SJSA1 (cell line): ENCODE results near the gene NOSIP. TPM values are rescaled to one million over a fixed set of nuclear protein-coding genes. Genes with fewer than 3 reads are reported as not detected.

ENCODE experiments used
- DNase-seq, 2 experiments: peaks; one replicate each; pipeline ENCODE4 v3.0.0-alpha.2; 2015 to 2020; ENCODE audit warnings: low spot score in 2 of 2, low read depth in 1 of 2
- H3K27ac ChIP-seq: fragments of 250-450 bp; sonication (Bioruptor Pico); 2 replicates; pipeline ENCODE4 v1.5.1; 2020; ENCODE audit warnings: mild to moderate bottlenecking, moderate library complexity
- H3K27me3 ChIP-seq: fragments of 250-450 bp; sonication (Bioruptor Pico); replicated peaks from 2 replicates; pipeline ENCODE4 v1.5.1; 2020; ENCODE audit warnings: mild to moderate bottlenecking, moderate library complexity
- H3K36me3 ChIP-seq: fragments of 250-450 bp; sonication (Bioruptor Pico); 2 replicates; pipeline ENCODE4 v1.5.1; 2020; ENCODE audit warnings: mild to moderate bottlenecking
- H3K4me1 ChIP-seq: fragments of 250-450 bp; sonication (Bioruptor Pico); replicated peaks from 2 replicates; pipeline ENCODE4 v1.6.1; 2021; ENCODE audit warnings: mild to moderate bottlenecking
- H3K4me3 ChIP-seq: fragments of 250-450 bp; sonication (Bioruptor Pico); 2 replicates; pipeline ENCODE4 v1.5.1; 2020; ENCODE audit warnings: mild to moderate bottlenecking
- H3K9me3 ChIP-seq: fragments of 250-450 bp; sonication (Bioruptor Pico); replicated peaks from 2 replicates; pipeline ENCODE4 v1.5.1; 2020; ENCODE audit warnings: mild to moderate bottlenecking
- total RNA-seq: library from RNA; depleted of rRNA; stranded (reverse); fragments of >200 nt; shearing (Covaris generic); gene quantifications from 2 replicates; pipeline ENCODE4 v1.2.3, GENCODE V29; 2014

Gene NOSIP
- total RNA-seq, 1 experiment from 2014 or later: 129 TPM

DNA sequence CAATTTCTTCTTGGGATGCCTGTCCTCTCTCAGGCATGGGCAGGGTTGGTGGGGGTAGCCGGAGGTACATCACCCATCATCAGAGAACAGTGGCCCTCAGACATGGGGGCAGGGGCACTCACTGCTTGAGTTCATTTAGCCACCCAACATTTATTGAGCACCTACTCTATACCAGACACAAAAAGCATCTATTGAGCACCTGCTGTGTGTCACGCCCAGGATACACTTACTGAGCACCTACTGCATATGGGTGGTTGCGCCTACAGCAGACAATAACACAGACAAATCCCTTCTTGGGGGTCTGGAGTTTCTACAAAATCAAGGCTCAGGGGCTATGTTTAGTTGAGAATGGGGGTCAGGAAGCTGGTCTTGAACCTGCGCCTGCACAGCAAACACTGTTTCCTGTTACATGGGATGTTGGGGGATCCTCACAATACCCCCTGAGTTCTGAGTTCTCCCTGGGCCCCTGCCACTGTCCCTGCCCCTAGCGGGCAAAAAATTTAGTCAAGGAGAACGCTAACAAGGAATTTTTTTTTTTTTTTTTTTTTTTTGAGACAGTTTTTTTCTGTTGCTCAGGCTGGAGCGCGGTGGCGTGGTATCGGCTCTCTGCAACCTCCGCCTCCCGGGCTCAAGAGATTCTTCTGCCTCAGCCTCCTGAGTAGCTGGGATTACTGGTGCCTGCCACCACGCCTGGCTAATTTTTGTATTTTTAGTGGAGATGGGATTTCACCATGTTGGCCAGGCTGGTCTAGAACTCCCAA lies 41.0 kb downstream of the NOSIP start:
- no peaks in the 10 kb centered on the region for H3K9me3 ChIP-seq
- no peak overlapping the region for H3K4me3 ChIP-seq
- H3K27ac ChIP-seq: no peak overlapping the region
- no peaks in the 10 kb centered on the region for H3K27me3 ChIP-seq
- H3K4me1 ChIP-seq: no peaks in the 10 kb centered on the region
- no peak for DNase-seq
- H3K36me3 ChIP-seq: peaks cover 16% of the 10 kb centered on the region

DNA sequence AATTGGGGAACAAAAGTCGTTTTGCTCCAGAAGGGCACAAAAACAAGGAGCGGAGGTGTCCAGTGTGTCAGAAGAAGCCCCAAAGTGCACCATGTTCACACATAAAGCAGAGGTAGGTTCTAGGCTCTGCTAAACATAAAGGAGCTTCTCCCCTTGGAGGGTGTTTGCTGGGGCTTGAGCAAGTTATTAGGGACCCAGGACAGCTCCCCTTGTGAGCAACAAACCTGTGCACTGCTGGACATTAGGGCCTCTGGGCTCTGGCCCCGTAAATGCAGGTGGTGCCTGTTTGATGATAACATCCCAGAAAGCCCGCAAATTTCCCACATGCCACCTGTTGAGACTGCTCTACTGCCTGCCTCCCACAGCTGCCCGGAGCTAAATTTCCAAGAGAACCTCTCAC lies 41.7 kb downstream of the NOSIP start:
- H3K27me3 ChIP-seq: no peaks in the 10 kb centered on the region
- no peak overlapping the region for H3K4me3 ChIP-seq
- no peak for DNase-seq
- H3K27ac ChIP-seq: no peak overlapping the region
- no peaks in the 10 kb centered on the region for H3K4me1 ChIP-seq
- H3K9me3 ChIP-seq: no peaks in the 10 kb centered on the region
- H3K36me3 ChIP-seq: peaks cover 18% of the 10 kb centered on the region

DNA sequence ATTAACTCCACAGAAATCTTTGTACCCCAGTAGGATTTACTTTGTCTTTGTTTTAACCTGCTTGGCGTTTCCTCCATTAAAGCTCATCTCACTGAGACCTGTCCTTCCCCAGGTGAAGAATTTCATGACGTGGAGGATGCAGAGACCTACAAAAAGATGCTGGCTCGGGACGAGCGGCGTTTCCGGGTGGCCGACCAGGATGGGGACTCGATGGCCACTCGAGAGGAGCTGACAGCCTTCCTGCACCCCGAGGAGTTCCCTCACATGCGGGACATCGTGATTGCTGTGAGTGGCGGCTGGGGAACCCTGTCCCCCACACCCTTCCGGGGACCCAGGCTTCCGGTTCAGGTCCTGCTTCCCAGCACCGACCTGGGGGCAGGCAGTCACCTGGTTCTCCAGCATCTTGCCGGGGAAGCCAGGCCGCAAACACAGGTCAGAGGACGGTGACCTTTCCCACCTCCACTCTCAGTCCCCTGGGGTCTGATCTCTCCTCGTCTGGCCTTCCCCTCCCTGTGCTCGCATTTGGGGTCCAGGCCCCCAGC lies 43.4 kb downstream of the NOSIP start:
- Histone ChIP-seq H3K27me3 (no peaks in the 10 kb centered on the region), H3K9me3 (no peaks in the 10 kb centered on the region), H3K4me3 (no peak overlapping the region), H3K4me1 (no peaks in the 10 kb centered on the region), H3K27ac (no peak overlapping the region), H3K36me3 (peaks cover 24% of the 10 kb centered on the region)
- no peak for DNase-seq

DNA sequence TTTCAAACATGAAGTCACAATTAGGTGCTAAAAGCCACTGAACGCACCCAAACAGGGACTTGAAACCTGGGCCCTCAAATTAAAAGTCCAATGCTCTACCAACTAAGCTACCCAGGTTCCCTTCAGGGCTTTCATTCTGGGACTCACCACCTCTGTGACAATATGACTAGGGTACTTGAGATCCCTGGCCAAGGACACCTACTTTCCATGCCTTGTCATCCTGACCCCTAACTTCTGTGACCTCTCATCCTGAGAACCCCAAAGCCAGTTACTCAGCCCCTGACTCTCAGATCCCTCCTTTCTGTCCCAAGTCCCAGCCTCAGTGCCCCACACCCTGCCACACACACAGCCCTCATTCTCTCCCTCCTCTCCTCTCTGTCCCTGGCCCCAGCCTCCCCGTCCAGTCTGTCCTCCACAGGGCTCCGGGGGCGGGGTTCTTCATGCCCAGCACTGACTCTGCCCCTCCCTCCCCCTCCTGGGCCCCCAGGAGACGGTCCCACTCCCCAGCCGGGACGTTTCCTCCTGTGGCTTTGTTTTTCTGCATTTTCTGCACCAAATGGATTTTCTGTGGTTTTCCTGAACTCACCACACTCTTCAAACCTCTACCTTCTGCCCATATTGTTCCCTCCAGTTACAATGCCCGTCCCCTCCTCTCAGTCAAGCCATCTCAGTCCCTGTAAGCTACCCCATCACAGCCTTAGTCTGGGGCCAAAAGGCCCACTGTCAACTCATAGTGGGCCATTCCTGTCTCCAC lies 45.5 kb downstream of the NOSIP start:
- H3K9me3 ChIP-seq: no peaks in the 10 kb centered on the region
- H3K4me3 ChIP-seq: no peak overlapping the region
- H3K27ac ChIP-seq: no peak overlapping the region
- no peaks in the 10 kb centered on the region for H3K27me3 ChIP-seq
- no peaks in the 10 kb centered on the region for H3K4me1 ChIP-seq
- peaks cover 30% of the 10 kb centered on the region for H3K36me3 ChIP-seq
- DNase-seq: no peak

DNA sequence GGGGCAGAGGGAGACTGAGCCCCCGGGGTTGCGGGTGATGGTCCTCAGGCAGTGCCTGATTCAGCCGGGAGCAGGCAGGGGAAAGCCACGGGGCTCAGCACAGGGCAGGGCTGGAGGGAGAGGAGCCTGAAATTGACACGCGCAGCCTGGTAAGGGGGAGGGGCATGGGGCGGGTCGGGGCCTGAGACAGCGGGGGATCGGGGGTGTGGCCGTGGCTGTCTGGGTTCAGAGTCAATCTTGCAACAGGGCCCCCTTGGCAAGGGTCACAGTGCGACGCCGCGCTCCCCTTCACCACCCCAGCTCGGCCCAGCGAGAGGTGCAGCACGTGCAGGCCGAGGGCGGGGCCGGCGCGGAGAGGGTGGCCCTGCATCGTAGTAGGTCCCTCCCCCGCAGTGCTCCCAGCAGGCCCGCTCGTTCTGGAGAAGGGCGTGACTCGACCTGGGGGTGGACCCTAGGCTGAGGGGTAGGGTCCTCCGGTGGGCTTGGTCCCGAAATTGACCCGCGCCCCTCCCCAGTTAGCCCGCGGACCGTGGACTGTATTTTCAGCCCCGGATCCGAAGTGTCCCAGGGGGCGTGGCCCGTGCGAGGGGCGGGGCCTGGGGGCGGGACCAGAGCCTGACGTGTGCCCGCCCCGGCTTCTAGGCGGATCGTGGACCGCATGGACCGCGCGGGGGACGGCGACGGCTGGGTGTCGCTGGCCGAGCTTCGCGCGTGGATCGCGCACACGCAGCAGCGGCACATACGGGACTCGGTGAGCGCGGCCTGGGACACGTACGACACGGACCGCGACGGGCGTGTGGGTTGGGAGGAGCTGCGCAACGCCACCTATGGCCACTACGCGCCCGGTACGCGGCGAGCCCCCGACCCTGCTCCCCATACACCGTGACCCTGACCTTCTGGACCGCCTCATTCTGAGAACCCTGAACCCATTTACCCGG lies 46.5 kb downstream of the NOSIP start:
- Histone ChIP-seq H3K4me1 (peaks cover 3% of the 10 kb centered on the region), H3K27me3 (no peaks in the 10 kb centered on the region), H3K9me3 (no peaks in the 10 kb centered on the region), H3K4me3 (no peak overlapping the region), H3K36me3 (peaks cover 26% of the 10 kb centered on the region), H3K27ac (no peak overlapping the region)
- DNase-seq: no peak

DNA sequence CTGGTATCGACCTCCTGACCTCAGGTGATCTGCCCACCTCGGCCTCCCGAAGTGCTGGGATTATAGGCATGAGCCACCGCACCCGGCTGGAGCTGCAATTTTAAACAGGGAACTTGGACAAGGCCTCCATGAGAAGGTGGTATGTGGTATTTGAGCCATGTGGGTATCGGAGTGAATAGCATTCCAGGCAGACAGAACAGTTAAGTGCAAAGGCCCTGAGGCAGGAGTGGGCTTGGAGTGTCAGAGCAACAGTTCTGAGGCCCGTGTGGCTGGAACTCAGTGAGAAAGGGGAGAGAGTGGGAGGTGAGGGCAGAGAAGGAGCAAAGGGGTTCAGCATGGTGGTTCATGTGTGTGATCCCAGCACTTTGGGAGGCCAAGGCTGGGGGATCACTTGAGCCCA lies 49.6 kb downstream of the NOSIP start:
- Histone ChIP-seq H3K27ac (no peak overlapping the region), H3K4me3 (no peak overlapping the region), H3K36me3 (peaks cover 22% of the 10 kb centered on the region), H3K4me1 (peaks cover 12% of the 10 kb centered on the region), H3K27me3 (no peaks in the 10 kb centered on the region), H3K9me3 (no peaks in the 10 kb centered on the region)
- DNase-seq: no peak

DNA sequence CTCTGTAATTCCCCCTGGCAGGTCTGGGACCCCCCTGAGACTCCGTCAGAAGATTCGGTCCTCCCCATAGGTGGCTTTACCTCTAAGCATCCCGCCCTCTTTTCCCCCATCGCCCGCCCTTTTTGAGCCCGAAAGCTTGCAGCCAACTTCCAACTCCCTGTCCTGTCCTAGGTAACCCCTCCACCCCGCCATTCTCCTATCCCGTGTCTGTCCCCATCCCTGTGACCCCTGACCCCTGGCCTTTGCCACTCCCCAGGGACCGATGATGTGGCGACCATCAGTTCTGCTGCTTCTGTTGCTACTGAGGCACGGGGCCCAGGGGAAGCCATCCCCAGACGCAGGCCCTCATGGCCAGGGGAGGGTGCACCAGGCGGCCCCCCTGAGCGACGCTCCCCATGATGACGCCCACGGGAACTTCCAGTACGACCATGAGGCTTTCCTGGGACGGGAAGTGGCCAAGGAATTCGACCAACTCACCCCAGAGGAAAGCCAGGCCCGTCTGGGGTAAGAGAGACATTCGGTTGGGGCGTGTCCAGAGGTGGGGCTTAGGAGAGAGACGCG lies 52.1 kb downstream of the NOSIP start:
- peak overlapping the region; percentile 3 for H3K27ac ChIP-seq
- no peaks in the 10 kb centered on the region for H3K27me3 ChIP-seq
- H3K36me3 ChIP-seq: peaks cover 15% of the 10 kb centered on the region
- H3K4me1 ChIP-seq: peaks cover 12% of the 10 kb centered on the region
- no peak for DNase-seq
- H3K4me3 ChIP-seq: peak overlapping the region; percentile 39
- H3K9me3 ChIP-seq: no peaks in the 10 kb centered on the region

DNA sequence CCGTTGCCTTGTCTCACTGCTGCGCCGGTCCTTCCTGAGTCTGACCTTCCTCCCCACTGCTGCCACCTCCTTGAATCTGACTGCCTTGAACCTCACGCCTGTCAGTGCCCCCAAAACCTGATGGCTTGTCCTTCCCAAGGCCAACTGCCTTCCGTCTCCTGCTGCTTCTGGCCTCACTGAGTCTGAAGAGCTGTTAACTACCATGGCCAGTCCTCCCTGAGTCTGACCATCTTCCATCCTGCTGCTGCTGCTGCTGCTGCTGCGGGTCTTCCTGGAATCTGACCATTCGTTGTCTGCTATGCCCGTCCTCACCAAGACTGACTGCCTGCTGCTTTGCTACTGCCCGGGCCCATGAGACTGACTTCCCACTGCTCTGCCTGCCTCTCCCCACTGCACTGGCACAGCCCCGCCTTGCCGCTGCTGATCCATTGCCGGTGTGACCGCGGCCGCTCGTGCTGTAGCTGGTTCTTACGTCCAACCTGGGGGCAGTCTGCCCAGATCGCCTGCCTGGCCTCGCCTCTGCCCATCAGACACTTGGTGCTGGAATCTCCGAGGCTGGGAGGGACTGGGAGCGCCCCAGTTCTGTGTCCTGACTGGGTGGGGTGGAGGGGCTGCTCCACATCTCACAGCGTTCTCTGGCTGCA lies 55.4 kb downstream of the NOSIP start:
- no peaks in the 10 kb centered on the region for H3K27me3 ChIP-seq
- no peak for DNase-seq
- no peak overlapping the region for H3K4me3 ChIP-seq
- no peaks in the 10 kb centered on the region for H3K9me3 ChIP-seq
- H3K27ac ChIP-seq: no peak overlapping the region
- peaks cover 12% of the 10 kb centered on the region for H3K4me1 ChIP-seq
- H3K36me3 ChIP-seq: 0 out of 2 replicates have a peak, but pooled peaks cover 3% of the 10 kb centered on the region

DNA sequence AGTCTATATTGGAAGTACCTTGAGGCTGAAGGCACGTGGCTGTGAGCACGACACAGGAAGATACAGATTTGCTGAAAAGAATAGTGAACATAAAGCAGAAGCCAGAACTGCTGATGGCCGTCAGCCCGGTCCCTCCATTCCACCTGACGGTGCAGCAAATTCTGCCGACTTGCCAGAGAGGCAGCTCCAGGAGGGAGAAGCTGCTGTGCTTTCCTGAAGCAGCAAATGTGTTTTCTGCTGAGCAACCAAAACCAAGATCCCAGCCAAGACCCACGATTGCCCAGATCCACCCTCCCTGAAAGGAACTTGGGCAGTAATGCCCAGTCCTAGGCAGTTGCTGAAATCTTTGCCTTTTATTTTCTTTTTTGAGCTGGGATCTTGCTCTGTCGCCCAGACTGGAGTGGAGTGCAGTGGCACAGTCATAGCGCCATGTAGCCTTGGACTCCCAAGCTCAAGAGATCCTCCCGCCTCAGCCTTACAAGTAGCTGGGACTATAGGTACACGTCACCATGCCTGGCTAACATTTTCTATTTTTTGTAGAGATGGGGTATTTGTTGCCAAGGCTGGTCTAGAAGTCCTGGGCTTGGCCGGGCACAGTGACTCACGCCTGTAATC lies 59.5 kb downstream of the NOSIP start:
- Histone ChIP-seq H3K4me1 (no peaks in the 10 kb centered on the region), H3K27ac (no peak overlapping the region), H3K27me3 (no peaks in the 10 kb centered on the region), H3K9me3 (no peaks in the 10 kb centered on the region), H3K36me3 (no peaks in the 10 kb centered on the region; the same call in 1 of the 2 replicates), H3K4me3 (no peak overlapping the region)
- DNase-seq: no peak

DNA sequence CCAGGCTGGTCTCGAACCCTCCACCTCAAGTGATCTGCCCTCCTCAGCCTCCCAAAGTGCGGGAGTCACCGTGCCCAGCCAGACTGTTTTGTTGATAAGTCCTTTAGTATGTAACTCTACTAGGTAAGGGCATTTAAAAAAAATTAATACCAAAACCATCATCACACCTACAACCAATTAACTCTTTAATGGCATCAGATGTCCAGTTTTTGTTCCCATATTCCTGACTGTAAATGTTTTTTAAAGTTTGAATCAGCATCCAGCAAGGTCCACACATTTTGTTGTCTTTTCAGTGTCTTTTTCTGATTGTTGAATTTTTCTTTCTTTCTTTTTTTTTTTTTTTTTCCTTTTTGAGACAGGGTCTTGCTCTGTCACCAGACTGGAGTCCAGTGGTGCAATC lies 62.3 kb downstream of the NOSIP start:
- Histone ChIP-seq H3K27ac (no peak overlapping the region), H3K27me3 (no peaks in the 10 kb centered on the region), H3K9me3 (no peaks in the 10 kb centered on the region), H3K4me3 (no peak overlapping the region), H3K36me3 (no peaks in the 10 kb centered on the region; the same call in 1 of the 2 replicates), H3K4me1 (peaks cover 3% of the 10 kb centered on the region)
- no peak for DNase-seq

DNA sequence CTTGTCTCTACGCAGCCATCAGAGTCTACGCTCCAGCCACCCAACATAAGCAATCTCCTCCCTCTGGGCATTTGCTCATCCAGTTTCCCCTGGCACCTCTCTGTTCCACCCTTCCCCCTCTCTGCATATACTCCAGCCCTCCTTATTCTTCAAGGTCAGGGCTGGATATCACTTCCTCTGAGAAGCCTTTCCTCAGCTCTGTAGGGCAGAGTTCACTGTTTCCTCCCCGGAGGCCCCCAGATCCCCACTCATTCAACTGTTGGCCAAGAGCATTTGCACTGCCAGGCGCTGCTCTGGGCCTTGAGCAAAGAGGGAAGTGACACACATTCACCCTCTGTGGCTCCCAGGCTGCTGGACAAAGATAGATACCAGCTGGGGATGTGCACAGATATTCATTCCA lies 64.6 kb downstream of the NOSIP start:
- Histone ChIP-seq H3K4me3 (no peak overlapping the region), H3K27ac (no peak overlapping the region), H3K36me3 (no peaks in the 10 kb centered on the region; the same call in 1 of the 2 replicates), H3K4me1 (peaks cover 13% of the 10 kb centered on the region), H3K27me3 (no peaks in the 10 kb centered on the region), H3K9me3 (no peaks in the 10 kb centered on the region)
- no peak for DNase-seq

DNA sequence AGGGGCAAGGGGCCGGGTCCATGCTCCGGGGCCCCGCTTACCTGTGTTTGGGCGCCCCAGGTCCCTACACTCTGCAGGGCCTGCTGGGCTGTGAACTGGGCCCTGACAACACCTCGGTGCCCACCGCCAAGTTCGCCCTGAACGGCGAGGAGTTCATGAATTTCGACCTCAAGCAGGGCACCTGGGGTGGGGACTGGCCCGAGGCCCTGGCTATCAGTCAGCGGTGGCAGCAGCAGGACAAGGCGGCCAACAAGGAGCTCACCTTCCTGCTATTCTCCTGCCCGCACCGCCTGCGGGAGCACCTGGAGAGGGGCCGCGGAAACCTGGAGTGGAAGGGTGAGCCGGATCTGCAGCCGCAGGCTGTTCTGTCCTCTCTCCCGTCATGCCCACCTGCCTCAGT lies 66.2 kb downstream of the NOSIP start:
- Histone ChIP-seq H3K27ac (no peak overlapping the region), H3K27me3 (no peaks in the 10 kb centered on the region)

More for the DNA sequence above, 66.2 kb downstream of the NOSIP start:
- peaks cover 13% of the 10 kb centered on the region for H3K4me1 ChIP-seq
- H3K9me3 ChIP-seq: no peaks in the 10 kb centered on the region
- no peaks in the 10 kb centered on the region; the same call in 1 of the 2 replicates for H3K36me3 ChIP-seq
- DNase-seq: no peak
- H3K4me3 ChIP-seq: no peak overlapping the region
